Mesodermal cell (in vitro differentiated cells): ENCODE results near the gene ZNF630.
A peak's percentile ranks its signal among the peaks of the same experiment; 100 is the strongest.
"Not testable (repeated sequence)": the region's sequence is repeated elsewhere in the genome, so short reads cannot be mapped to it uniquely, and the experiment has no call there.

Source experiments
- H3K27ac ChIP-seq: 2 replicates; pipeline ENCODE4 v1.7.0; 2013; ENCODE audit warnings: mild to moderate bottlenecking, low read depth, low read length, moderate library complexity; ENCODE audit not compliant: severe bottlenecking
- H3K36me3 ChIP-seq: 2 replicates; pipeline ENCODE4 v1.7.1; 2013; ENCODE audit warnings: mild to moderate bottlenecking, low read length, moderate library complexity; ENCODE audit not compliant: control insufficient read depth, insufficient read depth
- H3K4me1 ChIP-seq: one replicate; pipeline ENCODE4 v1.7.1; 2013; ENCODE audit warnings: mild to moderate bottlenecking, low read length; ENCODE audit not compliant: insufficient read depth, control insufficient read depth, poor library complexity, severe bottlenecking
- H3K4me3 ChIP-seq: 2 replicates; pipeline ENCODE4 v1.7.0; 2013; ENCODE audit warnings: low read length, control low read depth, mild to moderate bottlenecking; ENCODE audit not compliant: insufficient read depth, poor library complexity, severe bottlenecking; ENCODE audit errors: extremely low read depth
- H3K9me3 ChIP-seq: 2 replicates; pipeline ENCODE4 v1.7.1; 2013; ENCODE audit warnings: mild to moderate bottlenecking, low read length, moderate library complexity; ENCODE audit not compliant: control insufficient read depth
- WGBS, 2 experiments: methylation state at CpG; one replicate each; pipeline ENCODE4 v1.1.5; 2013; ENCODE audit warnings: missing lambda C conversion rate in 2 of 2; ENCODE audit not compliant: insufficient coverage in 2 of 2; 5-methylcytosine and 5-hydroxymethylcytosine counted together

Gene ZNF630

GRCh38 chrX:48030237-48030636 is 41.2 kb downstream of the ZNF630 start:
- H3K4me1 ChIP-seq, result no peaks in the 10 kb centered on the region
- no peaks in the 10 kb centered on the region for H3K36me3 ChIP-seq
- H3K4me3 ChIP-seq, result no peak overlapping the region
- H3K9me3 ChIP-seq, result no peaks in the 10 kb centered on the region
- 95% methylated on average over 7 of the region's 10 CpGs; no CpG with 5 or more reads in 1 of the 2 experiments for WGBS, 2 experiments
- H3K27ac ChIP-seq, result no peak overlapping the region

GRCh38 chrX:48028091-48028490 is 43.3 kb downstream of the ZNF630 start:
- 82 to 100% methylated on average over 2 to 4 of the region's 8 CpGs for WGBS, 2 experiments
- Histone ChIP-seq H3K4me3 (no peak overlapping the region), H3K9me3 (no peaks in the 10 kb centered on the region), H3K27ac (no peak overlapping the region), H3K36me3 (no peaks in the 10 kb centered on the region), H3K4me1 (no peaks in the 10 kb centered on the region)

DNA sequence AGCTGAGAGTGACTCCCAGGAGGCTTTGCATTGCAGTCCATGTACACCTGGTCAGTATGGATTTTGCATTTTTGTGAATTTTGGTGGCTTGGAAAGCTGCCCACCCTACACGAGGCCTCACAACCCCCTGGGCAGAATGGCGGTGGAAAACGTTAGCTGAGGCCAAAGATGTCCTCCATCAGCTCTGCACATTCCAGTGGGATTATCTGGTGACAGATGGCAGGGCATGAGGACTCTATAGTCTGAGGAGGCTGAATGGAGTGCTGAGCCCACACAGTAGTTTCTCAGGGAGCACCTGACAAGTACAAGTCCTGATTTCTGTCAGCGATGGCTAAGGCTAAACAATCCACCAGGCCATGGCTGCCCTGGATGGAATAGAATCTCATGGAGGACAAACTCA is 43.9 kb downstream of the ZNF630 start:
- not testable (repeated sequence) for H3K4me3 ChIP-seq, H3K4me1 ChIP-seq, H3K36me3 ChIP-seq, H3K27ac ChIP-seq, H3K9me3 ChIP-seq
- WGBS, 2 experiments, result 95% methylated on average over 3 of the region's 4 CpGs; no CpG with 5 or more reads in 1 of the 2 experiments

DNA sequence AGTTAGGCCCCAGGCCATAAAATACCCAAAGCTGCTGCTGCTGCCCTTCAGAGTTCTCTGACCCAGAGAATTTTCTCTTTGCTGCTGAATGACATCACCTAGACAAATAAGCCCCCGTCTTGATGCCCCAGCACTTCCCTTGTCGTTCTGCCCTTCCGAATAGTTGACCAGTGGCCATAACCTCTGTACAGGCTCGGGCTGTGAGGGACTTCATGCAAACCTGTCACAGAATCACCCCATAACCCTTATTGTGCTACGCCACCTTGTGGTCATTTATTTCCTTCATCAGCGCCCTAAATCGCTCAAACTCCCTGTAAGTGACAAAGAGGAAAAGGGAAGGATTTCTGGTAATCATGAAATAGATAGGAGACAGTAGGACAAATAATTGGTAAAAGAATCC is 45.9 kb downstream of the ZNF630 start:
- H3K27ac ChIP-seq, result no peak overlapping the region
- 0% methylated on average over 1 of the region's 7 CpGs; no CpG with 5 or more reads in 1 of the 2 experiments for WGBS, 2 experiments
- no peaks in the 10 kb centered on the region for H3K4me1 ChIP-seq
- H3K36me3 ChIP-seq, result no peaks in the 10 kb centered on the region
- H3K4me3 ChIP-seq, result no peak overlapping the region
- H3K9me3 ChIP-seq, result peaks cover 5% of the 10 kb centered on the region

- peaks cover 5% of the 10 kb centered on the region for H3K9me3 ChIP-seq
- H3K4me3 ChIP-seq, result no peak overlapping the region
- no peaks in the 10 kb centered on the region for H3K36me3 ChIP-seq
- no peaks in the 10 kb centered on the region for H3K4me1 ChIP-seq
- no peak overlapping the region for H3K27ac ChIP-seq
- 100% methylated on average over 2 of the region's 3 CpGs; no CpG with 5 or more reads in 1 of the 2 experiments for WGBS, 2 experiments
Measured at GRCh38 chrX:48022738-48023137, 48.7 kb downstream of the ZNF630 start.

GRCh38 chrX:48022100-48022499 is 49.3 kb downstream of the ZNF630 start:
- H3K4me3 ChIP-seq, result no peak overlapping the region
- no CpG with 5 or more reads among the region's 3 CpGs for WGBS, 2 experiments

GRCh38 chrX:48021026-48021900 is 50.2 kb downstream of the ZNF630 start:
- Histone ChIP-seq H3K27ac (peak overlapping the region; percentile 98), H3K36me3 (no peaks in the 10 kb centered on the region), H3K9me3 (peaks cover 5% of the 10 kb centered on the region), H3K4me3 (peak overlapping the region; percentile 45), H3K4me1 (no peaks in the 10 kb centered on the region)
- 0 to 1% methylated on average over 6 to 14 of the region's 30 CpGs for WGBS, 2 experiments

More at GRCh38 chrX:48022100-48022499, 49.3 kb downstream of the ZNF630 start:
- peaks cover 5% of the 10 kb centered on the region for H3K9me3 ChIP-seq
- no peaks in the 10 kb centered on the region for H3K4me1 ChIP-seq
- no peak overlapping the region for H3K27ac ChIP-seq
- H3K36me3 ChIP-seq, result no peaks in the 10 kb centered on the region

DNA sequence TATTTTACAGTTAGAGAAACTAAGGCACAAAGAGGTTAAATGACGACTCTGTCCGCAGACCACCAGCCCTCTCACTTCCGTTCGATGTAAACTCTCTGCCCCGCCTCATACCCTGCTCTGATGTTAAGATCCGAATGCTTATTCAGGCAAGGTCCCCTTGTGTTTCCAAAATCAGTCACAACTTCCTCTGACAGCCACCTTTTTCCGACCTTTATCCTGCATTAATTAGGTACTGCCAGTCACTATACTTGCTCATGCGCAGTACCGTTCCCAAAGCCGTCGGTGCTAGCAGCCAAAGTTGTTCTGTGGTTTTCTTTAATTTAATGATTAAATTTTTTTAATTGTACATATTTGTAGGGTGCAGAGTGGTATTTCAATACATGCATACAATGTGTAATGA is 51.0 kb downstream of the ZNF630 start:
- 90% methylated on average over 2 of the region's 11 CpGs; no CpG with 5 or more reads in 1 of the 2 experiments for WGBS, 2 experiments
- H3K4me1 ChIP-seq, H3K27ac ChIP-seq, H3K4me3 ChIP-seq, H3K9me3 ChIP-seq, H3K36me3 ChIP-seq: not testable (repeated sequence)

DNA sequence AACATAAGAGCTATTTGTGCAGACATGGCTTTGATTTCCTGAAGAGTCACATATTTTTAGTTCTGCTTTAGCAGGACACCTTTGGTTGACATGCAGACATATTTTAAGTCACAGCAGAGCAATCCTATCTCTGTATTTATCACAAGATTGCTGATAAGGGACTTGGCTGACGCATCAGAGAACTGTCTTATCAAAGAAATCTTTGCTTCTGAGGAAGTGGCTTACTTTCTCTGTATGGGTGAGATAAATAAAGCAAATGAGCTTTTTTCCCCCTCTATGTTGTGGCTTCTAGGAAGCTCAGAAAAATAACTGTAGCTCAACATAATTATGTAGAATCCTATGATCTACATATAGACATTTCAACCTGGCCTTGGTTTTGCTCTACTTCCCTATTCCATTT is 51.5 kb downstream of the ZNF630 start:
- not testable (repeated sequence) for H3K27ac ChIP-seq, H3K4me1 ChIP-seq, H3K4me3 ChIP-seq, H3K36me3 ChIP-seq, H3K9me3 ChIP-seq
- no CpG with 5 or more reads among the region's 1 CpG for WGBS, 2 experiments

DNA sequence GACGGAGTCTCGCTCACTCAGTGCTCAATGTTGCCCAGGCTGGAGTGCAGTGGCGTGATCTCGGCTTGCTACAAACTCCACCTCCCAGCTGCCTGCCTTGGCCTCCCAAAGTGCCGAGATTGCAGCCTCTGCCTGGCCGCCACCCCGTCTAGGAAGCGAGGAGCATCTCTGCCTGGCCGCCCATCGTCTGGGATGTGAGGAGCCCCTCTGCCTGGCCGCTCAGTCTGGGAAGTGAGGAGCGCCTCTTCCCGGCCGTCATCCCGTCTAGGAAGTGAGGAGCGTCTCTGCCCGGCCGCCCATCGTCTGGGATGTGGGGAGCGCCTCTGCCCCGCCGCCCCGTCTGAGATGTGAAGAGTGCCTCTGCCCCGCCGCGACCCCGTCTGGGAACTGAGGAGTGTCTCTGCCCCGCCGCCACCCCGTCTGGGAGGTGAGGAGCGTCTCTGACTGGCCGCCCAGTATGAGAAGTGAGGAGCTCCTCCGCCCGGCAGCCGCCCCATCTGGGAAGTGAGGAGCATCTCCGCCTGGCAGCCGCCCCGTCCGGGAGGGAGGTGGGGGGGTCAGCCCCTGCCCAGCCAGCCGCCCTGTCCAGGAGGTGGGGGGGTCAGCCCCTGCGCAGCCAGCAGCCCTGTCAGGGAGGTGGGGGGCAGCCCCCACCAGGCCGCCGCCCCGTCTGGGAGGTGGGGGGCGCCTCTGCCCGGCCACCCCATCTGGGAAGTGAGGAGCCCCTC is 54.7 kb downstream of the ZNF630 start:
- not testable (repeated sequence) for H3K4me3 ChIP-seq, H3K27ac ChIP-seq
- 95% methylated on average over 5 of the region's 46 CpGs; no CpG with 5 or more reads in 1 of the 2 experiments for WGBS, 2 experiments

More for the DNA sequence above, 54.7 kb downstream of the ZNF630 start:
- not testable (repeated sequence) for H3K4me1 ChIP-seq, H3K9me3 ChIP-seq, H3K36me3 ChIP-seq
